HepG2 (cell line): Measurements from ENCODE around the gene SFR1. TPM values are rescaled to one million over a fixed set of nuclear protein-coding genes. Genes with fewer than 3 reads are reported as not detected.

Experiments
- ATAC-seq: fragments of 200-7000 bp; cut with Tn5 transposase; 3 replicates; pipeline ENCODE4 v1.9.1; 2020; ENCODE audit warnings: mild to moderate bottlenecking, moderate library complexity
- BruUV-seq: library from RNA; stranded (reverse); fragments of 400-500 nt; replicated peaks from 2 replicates; lab custom pipeline; 2021; lab: Mats Ljungman, UMichigan
- CTCF ChIA-PET: fragments of 300-600 bp; formaldehyde crosslinking; extraction: SDS; loops from one replicate; lab custom pipeline; 2021; ENCODE audit warnings: low total read pairs, inconsistent platforms, low intra/inter-chr PET ratio; lab: Yijun Ruan, JAX
- POLR2A ChIA-PET: fragments of 350-600 bp; sonication (Branson Sonifier 250); formaldehyde crosslinking; loops from one replicate; lab custom pipeline; 2020; ENCODE audit warnings: antibody characterized with exemption, inconsistent platforms; lab: Yijun Ruan, JAX
- DNase-seq: peaks from one replicate; pipeline ENCODE4 v3.0.0-alpha.2; 2015; ENCODE audit warnings: low spot score
- FAIRE-seq: peaks from 3 replicates; lab custom pipeline; 2011; peaks lifted over from hg19 to GRCh38; lab: Jason Lieb, UNC
- H2AFZ ChIP-seq: one replicate; pipeline ENCODE4 v1.6.1; 2011; ENCODE audit warnings: low read length, inconsistent platforms
- H3K27ac ChIP-seq: fragments of 300-600 bp; 3 replicates; pipeline ENCODE4 v1.8.0; 2011; ENCODE audit warnings: mixed run types, mild to moderate bottlenecking, mixed read lengths, low read length, inconsistent platforms; ENCODE audit not compliant: insufficient read depth; ENCODE audit errors: extremely low read length
- H3K27me3 ChIP-seq, 2 experiments: fragments of 200-600 bp in 1 of 2; 2 replicates in 1 of 2; 3 replicates in 1 of 2; pipeline versions ENCODE4 v1.6.0 to v1.8.0; 2011; ENCODE audit warnings: low read length in 2 of 2, mild to moderate bottlenecking in 2 of 2, moderate library complexity in 2 of 2, inconsistent platforms in 1 of 2; ENCODE audit not compliant: insufficient read depth in 2 of 2, control insufficient read depth in 1 of 2
- H3K36me3 ChIP-seq, 2 experiments: fragments of 200-600 bp in 1 of 2; replicated peaks in 1 of 2; 2 replicates in 1 of 2; 3 replicates in 1 of 2; pipeline versions ENCODE4 v1.5.1 to v1.8.0; 2011; ENCODE audit warnings: low read length in 2 of 2, inconsistent platforms in 1 of 2; ENCODE audit not compliant: insufficient read depth in 2 of 2, control insufficient read depth in 1 of 2
- H3K4me1 ChIP-seq: 2 replicates; pipeline ENCODE4 v1.5.1; 2012; ENCODE audit warnings: low read length, inconsistent platforms; ENCODE audit not compliant: insufficient read depth
- H3K4me2 ChIP-seq: 2 replicates; pipeline ENCODE4 v1.6.0; 2011; ENCODE audit warnings: low read depth, low read length, inconsistent platforms
- H3K4me3 ChIP-seq, 3 experiments: fragments of 200-600 bp in 1 of 3; sonication (generic), shearing (Covaris generic) in 1 of 3; replicated peaks in 1 of 3; 2 replicates each; pipeline ENCODE4 v1.5.1; 2011 to 2016; ENCODE audit warnings: low read length in 3 of 3, inconsistent platforms in 2 of 3, low read depth in 2 of 3, mild to moderate bottlenecking in 2 of 3, control low read depth in 1 of 3, mixed read lengths in 1 of 3; ENCODE audit not compliant: insufficient read depth in 1 of 3
- H3K79me2 ChIP-seq: one replicate; pipeline ENCODE4 v1.6.1; 2011; ENCODE audit warnings: low read length, inconsistent platforms; ENCODE audit not compliant: insufficient read depth
- H3K9ac ChIP-seq: 2 replicates; pipeline ENCODE4 v1.6.0; 2011; ENCODE audit warnings: mild to moderate bottlenecking, low read depth, low read length, inconsistent platforms; ENCODE audit not compliant: insufficient read depth
- H3K9me3 ChIP-seq: 2 replicates; pipeline ENCODE4 v1.5.1; 2012; ENCODE audit warnings: mild to moderate bottlenecking, low read length
- H4K20me1 ChIP-seq: 2 replicates; pipeline ENCODE4 v1.6.0; 2011; ENCODE audit warnings: inconsistent platforms, mild to moderate bottlenecking, low read length, moderate library complexity; ENCODE audit not compliant: insufficient read depth
- FOXP1 ChIP-seq, 2 experiments: fragments of 450-650 bp in 1 of 2; IDR thresholded peaks; 2 replicates each; pipeline ENCODE4 v1.6.1; 2017 to 2018; ENCODE audit warnings: antibody characterized with exemption in 1 of 2
- SMC3 ChIP-seq: IDR thresholded peaks from 2 replicates; pipeline ENCODE4 v1.6.1; 2011; ENCODE audit warnings: low read length, improper control_type of control experiment
- STAG1 ChIP-seq: sonication (generic); formaldehyde crosslinking; IDR thresholded peaks from 2 replicates; pipeline ENCODE4 v1.4.0; 2020; ENCODE audit warnings: missing genetic modification reagents
- ZNF558 ChIP-seq: sonication (generic); formaldehyde crosslinking; IDR thresholded peaks from 2 replicates; pipeline ENCODE4 v1.9.0; 2022; ENCODE audit warnings: mild to moderate bottlenecking, missing genetic modification reagents, borderline replicate concordance
- ZNF75D ChIP-seq: sonication (generic); formaldehyde crosslinking; IDR thresholded peaks from 2 replicates; pipeline ENCODE4 v1.8.1; 2023; ENCODE audit warnings: missing genetic modification reagents, mild to moderate bottlenecking, borderline replicate concordance
- ZSCAN21 ChIP-seq: sonication (generic); formaldehyde crosslinking; IDR thresholded peaks from 2 replicates; pipeline ENCODE4 v1.8.0; 2022; ENCODE audit warnings: mild to moderate bottlenecking, missing genetic modification reagents, moderate library complexity, borderline replicate concordance
- WGBS: methylation state at CpG from one replicate; pipeline ENCODE4 v1.1.6; 2017; ENCODE audit warnings: low lambda C conversion rate; 5-methylcytosine and 5-hydroxymethylcytosine counted together
- in situ Hi-C: cut with HindIII; loops from 2 replicates; pipeline ENCODE4 v1.10.0; 2017; ENCODE audit warnings: low pct_unique_long_range_greater_than_20kb; ENCODE audit not compliant: extremely low pct_ligation_motif_present
- intact Hi-C: fragments of 100-400 bp; cut with micrococcal nuclease; formaldehyde crosslinking; loops from one replicate; pipeline ENCODE4 v1.10.0; 2022; ENCODE audit not compliant: unreplicated experiment
- polyA plus RNA-seq, 8 experiments: library from polyadenylated mRNA; depleted of rRNA in 3 of 8; stranded (reverse) in 7 of 8; unstranded in 1 of 8; fragments of >200 nt; fragmentation: Illumina TruSeq in 4 of 8; extraction: Trizol in 4 of 8; gene quantifications; 2 replicates each; pipeline versions ENCODE4 v1.2.1 to v1.2.3, GENCODE V29; 2011 to 2016; ENCODE audit warnings: low read depth in 4 of 8, missing spikeins in 1 of 8, mixed read lengths in 1 of 8; ENCODE audit not compliant: insufficient read depth in 1 of 8
- total RNA-seq, 5 experiments: library from RNA; depleted of rRNA; stranded (reverse); fragments of >200 nt; fragmentation: Illumina TruSeq; extraction: Trizol; gene quantifications; 2 replicates each; pipeline ENCODE4 v1.2.3, GENCODE V29; 2016; ENCODE audit warnings: low read depth in 1 of 5
- TF ChIP-seq, protein P1 (sequence below): sonication (generic); formaldehyde crosslinking; IDR thresholded peaks from one replicate; pipeline ENCODE4 v1.5.1; 2020; ENCODE audit warnings: mild to moderate bottlenecking, missing genetic modification reagents; ENCODE audit errors: not compliant biosample characterization
- TF ChIP-seq, protein P2 (sequence below): sonication (generic); formaldehyde crosslinking; IDR thresholded peaks from 2 replicates; pipeline ENCODE4 v1.5.0; 2020; ENCODE audit warnings: mild to moderate bottlenecking, missing genetic modification reagents, moderate library complexity
- TF ChIP-seq, protein P3 (sequence below): sonication (generic); formaldehyde crosslinking; IDR thresholded peaks from 2 replicates; pipeline ENCODE4 v1.5.0; 2020; ENCODE audit warnings: missing genetic modification reagents, mild to moderate bottlenecking, borderline replicate concordance

SFR1 gene
- total and polyA plus RNA-seq, 2 of the 13 experiments (the other 11 are each of a cell fraction or from before 2014, with no cell fraction given) = 2.2 to 6.1 TPM

DNA sequence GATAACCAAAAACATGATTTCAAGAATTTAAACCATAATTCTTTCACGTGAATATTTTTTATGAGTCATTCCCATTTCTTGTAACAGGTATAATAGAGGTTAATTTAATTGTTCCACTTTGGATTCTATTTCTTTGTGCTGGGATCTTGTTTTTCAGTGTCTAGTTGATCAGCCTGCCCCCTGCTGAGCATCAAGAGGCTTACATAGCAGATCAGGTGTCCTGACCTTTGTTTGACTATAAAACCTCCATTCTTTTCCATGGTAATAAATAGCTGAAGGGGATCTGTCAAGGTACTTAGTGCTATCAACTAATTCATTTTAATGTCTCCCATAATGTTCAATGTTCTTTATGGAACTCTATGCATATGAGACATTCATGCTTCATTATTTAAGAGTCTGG, 41.2 kb upstream of the SFR1 start:
- Histone ChIP-seq H3K79me2 (no peaks in the 10 kb centered on the region), H2AFZ (no peak overlapping the region), H3K27ac (no peak overlapping the region), H4K20me1 (no peaks in the 10 kb centered on the region), H3K9ac (no peak overlapping the region), H3K4me3 (no peak overlapping the region)
- WGBS = 0% methylated on average over 1 of the region's 1 CpG
- FAIRE-seq = peak; percentile 49
- TF ChIP-seq FOXP1 (IDR thresholded peaks at IDR 0.05) (no peak), FOXP1 (CRISPR knock-in tag; IDR thresholded peaks at IDR 0.05) (no peak), SMC3 (peak; percentile 51; the same call in 1 of the 2 replicates), ZNF558 (CRISPR knock-in tag) (no peak), ZNF75D (CRISPR knock-in tag) (no peak), ZSCAN21 (no peak), STAG1 (CRISPR knock-in tag) (peak; percentile 44)
- TF ChIP-seq, protein P1, sequence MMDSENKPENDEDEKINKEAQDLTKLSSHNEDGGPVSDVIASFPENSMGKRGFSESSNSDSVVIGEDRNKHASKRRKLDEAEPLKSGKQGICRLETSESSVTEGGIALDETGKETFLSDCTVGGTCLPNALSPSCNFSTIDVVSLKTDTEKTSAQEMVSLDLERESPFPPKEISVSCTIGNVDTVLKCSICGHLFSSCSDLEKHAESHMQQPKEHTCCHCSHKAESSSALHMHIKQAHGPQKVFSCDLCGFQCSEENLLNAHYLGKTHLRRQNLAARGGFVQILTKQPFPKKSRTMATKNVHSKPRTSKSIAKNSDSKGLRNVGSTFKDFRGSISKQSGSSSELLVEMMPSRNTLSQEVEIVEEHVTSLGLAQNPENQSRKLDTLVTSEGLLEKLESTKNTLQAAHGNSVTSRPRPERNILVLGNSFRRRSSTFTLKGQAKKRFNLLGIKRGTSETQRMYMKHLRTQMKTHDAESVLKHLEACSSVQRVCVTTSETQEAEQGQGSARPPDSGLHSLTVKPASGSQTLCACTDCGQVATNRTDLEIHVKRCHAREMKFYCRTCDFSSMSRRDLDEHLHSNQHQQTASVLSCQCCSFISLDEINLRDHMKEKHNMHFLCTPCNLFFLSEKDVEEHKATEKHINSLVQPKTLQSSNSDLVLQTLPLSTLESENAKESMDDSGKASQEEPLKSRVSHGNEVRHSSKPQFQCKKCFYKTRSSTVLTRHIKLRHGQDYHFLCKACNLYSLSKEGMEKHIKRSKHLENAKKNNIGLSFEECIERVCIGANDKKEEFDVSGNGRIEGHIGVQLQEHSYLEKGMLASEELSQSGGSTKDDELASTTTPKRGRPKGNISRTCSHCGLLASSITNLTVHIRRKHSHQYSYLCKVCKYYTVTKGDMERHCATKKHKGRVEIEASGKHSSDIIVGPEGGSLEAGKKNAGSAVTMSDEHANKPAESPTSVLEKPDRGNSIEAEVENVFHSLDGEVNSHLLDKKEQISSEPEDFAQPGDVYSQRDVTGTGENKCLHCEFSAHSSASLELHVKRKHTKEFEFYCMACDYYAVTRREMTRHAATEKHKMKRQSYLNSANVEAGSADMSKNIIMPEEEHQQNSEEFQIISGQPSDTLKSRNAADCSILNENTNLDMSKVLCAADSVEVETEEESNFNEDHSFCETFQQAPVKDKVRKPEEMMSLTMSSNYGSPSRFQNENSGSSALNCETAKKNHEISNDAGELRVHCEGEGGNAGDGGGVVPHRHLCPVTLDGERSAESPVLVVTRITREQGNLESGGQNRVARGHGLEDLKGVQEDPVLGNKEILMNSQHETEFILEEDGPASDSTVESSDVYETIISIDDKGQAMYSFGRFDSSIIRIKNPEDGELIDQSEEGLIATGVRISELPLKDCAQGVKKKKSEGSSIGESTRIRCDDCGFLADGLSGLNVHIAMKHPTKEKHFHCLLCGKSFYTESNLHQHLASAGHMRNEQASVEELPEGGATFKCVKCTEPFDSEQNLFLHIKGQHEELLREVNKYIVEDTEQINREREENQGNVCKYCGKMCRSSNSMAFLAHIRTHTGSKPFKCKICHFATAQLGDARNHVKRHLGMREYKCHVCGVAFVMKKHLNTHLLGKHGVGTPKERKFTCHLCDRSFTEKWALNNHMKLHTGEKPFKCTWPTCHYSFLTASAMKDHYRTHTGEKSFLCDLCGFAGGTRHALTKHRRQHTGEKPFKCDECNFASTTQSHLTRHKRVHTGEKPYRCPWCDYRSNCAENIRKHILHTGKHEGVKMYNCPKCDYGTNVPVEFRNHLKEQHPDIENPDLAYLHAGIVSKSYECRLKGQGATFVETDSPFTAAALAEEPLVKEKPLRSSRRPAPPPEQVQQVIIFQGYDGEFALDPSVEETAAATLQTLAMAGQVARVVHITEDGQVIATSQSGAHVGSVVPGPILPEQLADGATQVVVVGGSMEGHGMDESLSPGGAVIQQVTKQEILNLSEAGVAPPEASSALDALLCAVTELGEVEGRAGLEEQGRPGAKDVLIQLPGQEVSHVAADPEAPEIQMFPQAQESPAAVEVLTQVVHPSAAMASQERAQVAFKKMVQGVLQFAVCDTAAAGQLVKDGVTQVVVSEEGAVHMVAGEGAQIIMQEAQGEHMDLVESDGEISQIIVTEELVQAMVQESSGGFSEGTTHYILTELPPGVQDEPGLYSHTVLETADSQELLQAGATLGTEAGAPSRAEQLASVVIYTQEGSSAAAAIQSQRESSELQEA = no peak
- TF ChIP-seq, protein P2, sequence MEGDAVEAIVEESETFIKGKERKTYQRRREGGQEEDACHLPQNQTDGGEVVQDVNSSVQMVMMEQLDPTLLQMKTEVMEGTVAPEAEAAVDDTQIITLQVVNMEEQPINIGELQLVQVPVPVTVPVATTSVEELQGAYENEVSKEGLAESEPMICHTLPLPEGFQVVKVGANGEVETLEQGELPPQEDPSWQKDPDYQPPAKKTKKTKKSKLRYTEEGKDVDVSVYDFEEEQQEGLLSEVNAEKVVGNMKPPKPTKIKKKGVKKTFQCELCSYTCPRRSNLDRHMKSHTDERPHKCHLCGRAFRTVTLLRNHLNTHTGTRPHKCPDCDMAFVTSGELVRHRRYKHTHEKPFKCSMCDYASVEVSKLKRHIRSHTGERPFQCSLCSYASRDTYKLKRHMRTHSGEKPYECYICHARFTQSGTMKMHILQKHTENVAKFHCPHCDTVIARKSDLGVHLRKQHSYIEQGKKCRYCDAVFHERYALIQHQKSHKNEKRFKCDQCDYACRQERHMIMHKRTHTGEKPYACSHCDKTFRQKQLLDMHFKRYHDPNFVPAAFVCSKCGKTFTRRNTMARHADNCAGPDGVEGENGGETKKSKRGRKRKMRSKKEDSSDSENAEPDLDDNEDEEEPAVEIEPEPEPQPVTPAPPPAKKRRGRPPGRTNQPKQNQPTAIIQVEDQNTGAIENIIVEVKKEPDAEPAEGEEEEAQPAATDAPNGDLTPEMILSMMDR = peak; percentile 49
- TF ChIP-seq, protein P3, sequence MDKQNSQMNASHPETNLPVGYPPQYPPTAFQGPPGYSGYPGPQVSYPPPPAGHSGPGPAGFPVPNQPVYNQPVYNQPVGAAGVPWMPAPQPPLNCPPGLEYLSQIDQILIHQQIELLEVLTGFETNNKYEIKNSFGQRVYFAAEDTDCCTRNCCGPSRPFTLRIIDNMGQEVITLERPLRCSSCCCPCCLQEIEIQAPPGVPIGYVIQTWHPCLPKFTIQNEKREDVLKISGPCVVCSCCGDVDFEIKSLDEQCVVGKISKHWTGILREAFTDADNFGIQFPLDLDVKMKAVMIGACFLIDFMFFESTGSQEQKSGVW (CRISPR knock-in tag) = no peak
- TF ChIP-seq, all 625 proteins: peak for 3
- no peaks in the 10 kb centered on the region for H3K4me1 ChIP-seq
- ChIA-PET CTCF (no interaction called here), POLR2A (no interaction called here)
- intact Hi-C loops = loop anchor here (1.0 kb wide), 1 partner anchor 192 kb away; no protein-coding TSS in a partner anchor
- DNase-seq (peak; percentile 28), ATAC-seq (peak; percentile 70)
- H3K36me3 ChIP-seq = no peaks in the 10 kb centered on the region
- in situ Hi-C loops = no loop called here
- H3K4me2 ChIP-seq = no peak overlapping the region
- BruUV-seq = no TSS peak
- peaks cover 0 to 23% of the 10 kb centered on the region in 2 experiments; a peak in 2 of 5 replicates for H3K27me3 ChIP-seq
- H3K9me3 ChIP-seq = no peaks in the 10 kb centered on the region
